BE2C (cell line): Measurements from ENCODE around the gene EXOSC5.

Experiments used
- DNase-seq: peaks from one replicate; pipeline ENCODE4 v3.0.0-alpha.2; 2020
- H3K27me3 ChIP-seq: fragments of 250-450 bp; sonication (Bioruptor Pico); 2 replicates; pipeline ENCODE4 v1.5.1; 2020; ENCODE audit warnings: mild to moderate bottlenecking
- H3K36me3 ChIP-seq: fragments of 250-450 bp; sonication (Bioruptor Pico); 2 replicates; pipeline ENCODE4 v1.5.1; 2020; ENCODE audit warnings: mild to moderate bottlenecking
- H3K4me1 ChIP-seq: fragments of 250-450 bp; sonication (Bioruptor Pico); 2 replicates; pipeline ENCODE4 v1.5.1; 2020
- H3K4me3 ChIP-seq: 2 replicates; pipeline ENCODE4 v1.5.1; 2011; ENCODE audit warnings: low read depth, low read length
- H3K9me3 ChIP-seq: fragments of 250-450 bp; sonication (Bioruptor Pico); 2 replicates; pipeline ENCODE4 v1.5.1; 2020
- TF ChIP-seq, protein P1 (sequence below): IDR thresholded peaks from 2 replicates; pipeline ENCODE4 v1.5.1; 2012; ENCODE audit warnings: mild to moderate bottlenecking, low read depth, low read length

EXOSC5 gene

DNA sequence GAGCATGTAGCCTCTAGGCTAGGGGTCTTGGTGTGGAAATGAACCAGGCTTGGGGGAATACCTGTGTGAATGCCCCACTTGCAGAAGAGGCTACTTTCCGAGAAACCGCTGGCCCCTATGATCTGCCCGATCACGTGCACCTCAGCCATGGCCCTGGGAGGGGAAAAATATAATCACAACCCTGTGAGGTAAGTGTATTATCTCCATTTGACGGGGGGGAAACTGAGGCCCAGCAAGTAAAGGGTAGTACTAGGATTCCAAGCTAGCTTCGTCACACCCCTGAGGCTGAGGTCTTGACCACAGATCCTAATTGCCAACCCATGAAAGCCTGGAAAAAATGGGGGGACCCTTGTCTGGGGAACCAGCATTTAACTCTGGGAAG lies 33.8 kb downstream of the EXOSC5 start:
- TF ChIP-seq, protein P1, sequence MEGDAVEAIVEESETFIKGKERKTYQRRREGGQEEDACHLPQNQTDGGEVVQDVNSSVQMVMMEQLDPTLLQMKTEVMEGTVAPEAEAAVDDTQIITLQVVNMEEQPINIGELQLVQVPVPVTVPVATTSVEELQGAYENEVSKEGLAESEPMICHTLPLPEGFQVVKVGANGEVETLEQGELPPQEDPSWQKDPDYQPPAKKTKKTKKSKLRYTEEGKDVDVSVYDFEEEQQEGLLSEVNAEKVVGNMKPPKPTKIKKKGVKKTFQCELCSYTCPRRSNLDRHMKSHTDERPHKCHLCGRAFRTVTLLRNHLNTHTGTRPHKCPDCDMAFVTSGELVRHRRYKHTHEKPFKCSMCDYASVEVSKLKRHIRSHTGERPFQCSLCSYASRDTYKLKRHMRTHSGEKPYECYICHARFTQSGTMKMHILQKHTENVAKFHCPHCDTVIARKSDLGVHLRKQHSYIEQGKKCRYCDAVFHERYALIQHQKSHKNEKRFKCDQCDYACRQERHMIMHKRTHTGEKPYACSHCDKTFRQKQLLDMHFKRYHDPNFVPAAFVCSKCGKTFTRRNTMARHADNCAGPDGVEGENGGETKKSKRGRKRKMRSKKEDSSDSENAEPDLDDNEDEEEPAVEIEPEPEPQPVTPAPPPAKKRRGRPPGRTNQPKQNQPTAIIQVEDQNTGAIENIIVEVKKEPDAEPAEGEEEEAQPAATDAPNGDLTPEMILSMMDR: no peak
- Histone ChIP-seq H3K4me1 (no peaks in the 10 kb centered on the region), H3K27me3 (no peaks in the 10 kb centered on the region), H3K9me3 (no peaks in the 10 kb centered on the region), H3K4me3 (peak overlapping the region; percentile 83), H3K36me3 (no peaks in the 10 kb centered on the region)
- no peak for DNase-seq

DNA sequence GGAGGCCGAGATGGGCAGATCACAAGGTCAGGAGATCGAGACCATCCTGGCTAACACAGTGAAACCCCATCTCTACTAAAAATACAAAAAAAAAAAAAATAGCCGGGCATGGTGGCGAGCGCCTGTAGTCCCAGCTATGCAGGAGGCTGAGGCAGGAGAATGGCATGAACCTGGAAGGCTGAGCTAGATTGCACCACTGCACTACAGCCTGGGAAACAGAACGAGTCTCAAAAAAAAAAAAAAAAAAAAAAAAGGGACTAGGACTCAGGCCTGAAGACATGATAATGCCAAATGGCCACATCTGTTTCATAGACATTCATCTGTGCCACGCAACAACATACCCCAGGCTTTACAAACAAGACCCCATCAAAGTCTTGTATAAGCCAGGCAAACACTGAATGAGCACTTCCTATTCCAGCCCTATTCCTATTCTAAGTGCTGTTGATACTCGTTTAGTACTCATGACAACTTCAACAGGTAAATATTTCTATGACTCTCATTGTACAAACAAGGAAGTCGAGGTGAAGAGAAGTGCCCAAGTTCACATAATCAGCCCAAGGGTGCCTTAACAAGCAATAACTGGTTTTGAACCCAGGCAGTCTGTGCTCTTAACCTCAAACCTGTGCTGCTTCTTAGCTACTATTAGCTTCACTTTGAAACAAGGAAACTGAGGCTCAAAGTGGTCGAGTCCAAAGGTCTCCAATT lies 34.9 kb downstream of the EXOSC5 start:
- Histone ChIP-seq H3K9me3 (no peaks in the 10 kb centered on the region), H3K4me1 (no peaks in the 10 kb centered on the region), H3K36me3 (no peaks in the 10 kb centered on the region), H3K4me3 (no peak overlapping the region), H3K27me3 (no peaks in the 10 kb centered on the region)
- DNase-seq: no peak
- TF ChIP-seq, protein P1: no peak

DNA sequence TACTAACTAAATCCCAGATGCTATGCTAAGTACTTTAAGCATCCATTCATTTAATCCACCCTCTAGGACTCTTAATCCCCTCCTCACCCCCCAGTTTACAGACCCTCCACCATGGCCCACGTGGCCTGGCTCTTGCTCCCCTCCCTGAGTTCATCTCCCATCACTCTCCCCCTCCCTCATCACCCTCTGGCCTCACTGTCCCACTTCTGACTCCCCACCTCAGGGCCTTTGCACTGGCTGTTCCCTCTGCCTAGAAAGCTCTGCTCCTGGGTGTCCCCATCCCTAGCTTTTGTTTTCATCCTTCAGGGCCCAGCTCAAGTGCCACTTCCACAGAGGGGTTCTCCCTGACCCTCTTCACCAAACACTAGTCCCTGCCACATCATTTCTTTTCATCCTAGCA lies 37.4 kb downstream of the EXOSC5 start:
- DNase-seq: no peak
- no peaks in the 10 kb centered on the region for H3K4me1 ChIP-seq
- no peaks in the 10 kb centered on the region for H3K36me3 ChIP-seq
- no peaks in the 10 kb centered on the region for H3K9me3 ChIP-seq
- TF ChIP-seq, protein P1: no peak
- H3K4me3 ChIP-seq: no peak overlapping the region
- no peaks in the 10 kb centered on the region for H3K27me3 ChIP-seq

DNA sequence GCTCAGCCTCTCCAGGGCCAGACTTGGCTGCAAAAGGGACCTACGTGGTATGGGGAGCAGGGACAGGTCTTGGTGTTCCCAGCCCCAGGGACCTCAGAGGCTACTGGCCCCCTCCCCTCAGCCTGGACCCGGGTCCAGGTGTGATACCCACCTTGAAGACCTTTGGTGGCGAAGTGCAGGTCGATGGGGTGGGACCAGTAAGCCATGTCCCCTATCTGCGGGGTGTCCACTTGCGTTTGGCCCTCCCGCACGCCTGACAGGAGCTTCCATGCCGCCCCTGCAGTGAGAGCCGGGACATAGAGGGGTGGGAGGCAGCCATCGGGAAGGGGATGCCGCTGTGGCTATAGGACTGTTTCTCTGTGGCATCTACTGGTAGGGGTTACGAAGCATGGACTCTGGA lies 39.4 kb downstream of the EXOSC5 start:
- H3K36me3 ChIP-seq: no peaks in the 10 kb centered on the region
- no peak overlapping the region for H3K4me3 ChIP-seq
- no peak for DNase-seq
- TF ChIP-seq, protein P1: no peak
- no peaks in the 10 kb centered on the region for H3K9me3 ChIP-seq
- H3K27me3 ChIP-seq: peaks cover 9% of the 10 kb centered on the region
- H3K4me1 ChIP-seq: 0 out of 2 replicates have a peak, but pooled peaks cover 3% of the 10 kb centered on the region

DNA sequence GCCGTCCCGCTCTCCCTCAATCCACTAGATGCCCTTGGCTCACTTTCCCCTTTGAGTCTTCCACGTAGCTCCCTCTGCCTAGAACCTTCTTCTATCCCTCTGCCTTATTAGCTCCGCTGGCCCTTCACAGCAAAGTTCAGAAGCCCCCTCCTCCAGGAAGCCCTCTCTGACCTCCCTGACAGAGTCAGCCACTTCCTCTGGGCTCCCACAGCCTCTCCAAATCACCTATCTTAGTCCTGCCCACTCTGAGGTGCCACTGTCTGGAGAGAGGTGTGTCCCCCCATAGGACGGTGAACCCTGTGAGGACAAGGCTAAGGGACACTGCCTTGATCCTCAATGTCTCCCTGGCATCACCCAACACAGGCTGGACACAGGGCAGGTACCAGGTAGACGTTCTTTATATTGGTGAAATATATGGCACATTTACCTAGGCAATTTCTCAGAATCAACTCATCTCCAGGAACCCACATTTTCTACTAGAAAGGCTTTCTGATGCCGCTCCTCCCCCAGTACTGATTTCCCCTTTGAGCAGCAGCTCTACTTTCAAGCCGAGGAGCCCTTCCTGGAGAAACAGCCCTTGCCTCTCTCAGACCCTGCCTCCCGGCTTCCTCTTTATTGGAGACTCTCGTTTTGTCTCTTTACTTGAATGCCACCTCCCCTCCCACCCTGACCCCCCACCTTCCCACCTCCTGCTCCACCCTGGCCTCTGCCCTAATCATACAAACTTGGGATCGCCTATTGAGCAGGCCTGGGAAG lies 40.0 kb downstream of the EXOSC5 start:
- 0 out of 2 replicates have a peak, but pooled peaks cover 3% of the 10 kb centered on the region for H3K4me1 ChIP-seq
- no peak overlapping the region for H3K4me3 ChIP-seq
- H3K27me3 ChIP-seq: peaks cover 15% of the 10 kb centered on the region
- TF ChIP-seq, protein P1: no peak
- no peak for DNase-seq
- H3K9me3 ChIP-seq: no peaks in the 10 kb centered on the region
- H3K36me3 ChIP-seq: no peaks in the 10 kb centered on the region

DNA sequence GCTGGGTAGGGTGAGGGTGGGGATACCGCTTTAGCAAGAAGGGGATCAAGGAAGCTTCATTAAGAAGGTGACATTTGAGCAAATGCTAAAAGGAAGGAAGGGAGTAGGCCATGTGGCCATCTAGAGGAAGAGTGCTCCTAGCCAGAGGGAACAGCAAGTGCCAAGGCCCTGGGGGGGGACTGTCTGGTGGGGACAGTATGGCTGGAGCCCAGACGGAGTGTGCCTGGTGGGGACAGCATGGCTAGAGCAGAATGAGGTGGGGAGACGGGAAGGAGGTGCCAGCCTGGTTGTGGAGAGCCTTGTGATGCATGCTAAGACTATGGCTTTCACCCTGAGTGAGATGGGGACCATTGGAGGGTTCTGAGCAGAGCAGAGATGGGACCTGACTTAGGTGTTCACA lies 41.4 kb downstream of the EXOSC5 start:
- DNase-seq: no peak
- TF ChIP-seq, protein P1: no peak
- H3K4me1 ChIP-seq: 0 out of 2 replicates have a peak, but pooled peaks cover 3% of the 10 kb centered on the region
- H3K36me3 ChIP-seq: no peaks in the 10 kb centered on the region
- H3K4me3 ChIP-seq: no peak overlapping the region
- peaks cover 27% of the 10 kb centered on the region for H3K27me3 ChIP-seq
- H3K9me3 ChIP-seq: no peaks in the 10 kb centered on the region
